ENCODE data around the gene POP5.
A peak's percentile ranks its signal among the peaks of the same experiment; 100 is the strongest.
"Not testable (repeated sequence)": the region's sequence is repeated elsewhere in the genome, so short reads cannot be mapped to it uniquely, and the experiment has no call there.

The POP5 gene

GRCh38 chr12:120536064-120536791, 45.0 kb downstream of the POP5 start:
- DNase-seq: peak; percentile 39

DNA sequence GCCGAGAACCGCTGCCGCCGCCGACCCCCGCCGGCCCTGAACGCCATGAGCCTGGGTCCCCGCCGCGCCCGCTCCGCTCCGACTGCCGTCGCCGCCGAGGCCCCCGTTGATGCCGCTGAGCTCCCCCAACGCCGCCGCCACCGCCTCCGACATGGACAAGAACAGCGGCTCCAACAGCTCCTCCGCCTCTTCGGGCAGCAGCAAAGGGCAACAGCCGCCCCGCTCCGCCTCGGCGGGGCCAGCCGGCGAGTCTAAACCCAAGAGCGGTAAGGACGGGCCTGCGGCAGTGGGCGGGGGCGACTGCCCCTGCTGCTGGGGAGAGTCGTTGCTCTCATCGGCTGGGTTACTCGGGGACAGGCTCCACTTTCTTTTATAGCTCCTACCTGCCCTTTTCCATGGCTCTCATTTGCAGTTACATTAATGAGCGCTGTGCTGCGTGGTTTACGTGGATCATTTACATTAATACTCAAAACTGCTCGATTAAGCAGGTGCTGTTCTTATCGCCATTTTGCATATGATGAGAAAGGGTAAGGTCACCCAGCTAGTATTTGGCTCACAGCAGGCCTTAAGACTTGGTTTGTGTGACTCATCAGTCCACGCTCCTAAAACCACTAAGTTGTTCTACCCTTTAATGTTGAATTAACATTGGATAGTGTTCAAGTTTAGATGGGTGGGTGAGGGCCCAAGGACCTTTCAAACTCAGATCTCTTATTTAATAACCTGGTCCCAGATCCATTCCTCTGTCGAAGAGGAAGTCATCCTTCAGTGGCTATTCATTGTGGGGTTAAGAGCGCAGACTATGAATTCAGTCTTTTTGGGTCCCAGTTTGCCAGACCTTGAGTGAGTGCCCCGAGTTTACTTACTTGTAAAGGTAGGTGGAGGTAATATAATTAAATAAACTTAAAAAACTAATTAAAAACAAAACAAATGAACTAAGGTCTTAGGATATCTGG, 46.2 kb downstream of the POP5 start:
- DNase-seq: peak; percentile 65

- peak; percentile 74 for DNase-seq
These were observed 46.9 kb downstream of the POP5 start, which contains the start of gene RNF10 for GRCh38 chr12:120534203-120534702. Gene RNF10 (plus strand): TSS chr12:120534356. CDS start chr12:120534812, 456 bp downstream.

- no peak for DNase-seq
These were observed 48.4 kb downstream of the POP5 start for GRCh38 chr12:120532701-120533238.

- DNase-seq: not testable (repeated sequence)
These were observed 50.8 kb downstream of the POP5 start for GRCh38 chr12:120530418-120530761.

- peak; percentile 21 for DNase-seq
These were observed 51.4 kb downstream of the POP5 start for GRCh38 chr12:120529641-120530417.

DNA sequence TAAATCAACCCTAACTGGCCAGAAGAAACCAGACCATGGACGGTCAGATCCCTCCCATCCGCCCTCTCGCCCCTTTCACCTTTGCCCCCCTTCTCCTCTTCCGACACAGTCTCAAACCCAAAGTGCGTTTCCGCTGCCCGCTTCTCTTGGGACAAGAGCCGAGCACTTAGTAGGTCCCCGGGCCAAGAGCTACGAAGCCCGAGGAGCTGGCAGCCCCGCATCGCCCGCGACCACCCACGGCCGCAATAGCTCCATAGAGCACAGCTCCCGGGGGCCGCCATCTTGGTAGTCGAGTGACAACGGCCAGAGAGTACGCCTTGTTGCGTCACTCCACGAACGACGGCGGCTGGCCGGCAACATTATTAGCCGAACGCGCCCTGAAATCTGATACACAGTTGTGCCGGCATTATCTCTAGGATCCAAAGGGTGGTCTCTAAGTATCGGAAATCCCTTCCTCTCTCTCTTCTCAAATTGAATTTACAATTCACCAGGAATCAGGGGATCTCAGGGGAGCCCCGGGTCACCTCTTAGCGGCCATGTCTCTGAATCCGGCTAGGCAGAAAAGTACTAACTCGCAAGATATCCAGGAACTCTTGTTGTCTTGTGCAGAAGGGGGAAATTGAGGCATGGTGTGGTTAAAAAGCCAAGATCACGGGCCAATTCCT, 52.2 kb downstream of the POP5 start, which contains the start of gene COQ5:
Gene COQ5 (minus strand): TSS at position 298 of the 665 bp plus-strand sequence. CDS start 17 bp downstream, at position 281.
- DNase-seq: peak; percentile 91

All from stimulated activated CD4-positive, alpha-beta T cell treated with anti-CD3 and anti-CD28 coated beads, Interleukin-15, amount 100 ng/mL, for 24 hours (primary cell).